ENCODE data around the gene BOD1L1. TPM values are rescaled to one million over a fixed set of nuclear protein-coding genes. Genes with fewer than 3 reads are reported as not detected.
A peak's percentile ranks its signal among the peaks of the same experiment; 100 is the strongest.

BOD1L1 gene
- total and polyA plus RNA-seq, 2 experiments from 2014 or later: 18.2 to 43.2 TPM

DNA sequence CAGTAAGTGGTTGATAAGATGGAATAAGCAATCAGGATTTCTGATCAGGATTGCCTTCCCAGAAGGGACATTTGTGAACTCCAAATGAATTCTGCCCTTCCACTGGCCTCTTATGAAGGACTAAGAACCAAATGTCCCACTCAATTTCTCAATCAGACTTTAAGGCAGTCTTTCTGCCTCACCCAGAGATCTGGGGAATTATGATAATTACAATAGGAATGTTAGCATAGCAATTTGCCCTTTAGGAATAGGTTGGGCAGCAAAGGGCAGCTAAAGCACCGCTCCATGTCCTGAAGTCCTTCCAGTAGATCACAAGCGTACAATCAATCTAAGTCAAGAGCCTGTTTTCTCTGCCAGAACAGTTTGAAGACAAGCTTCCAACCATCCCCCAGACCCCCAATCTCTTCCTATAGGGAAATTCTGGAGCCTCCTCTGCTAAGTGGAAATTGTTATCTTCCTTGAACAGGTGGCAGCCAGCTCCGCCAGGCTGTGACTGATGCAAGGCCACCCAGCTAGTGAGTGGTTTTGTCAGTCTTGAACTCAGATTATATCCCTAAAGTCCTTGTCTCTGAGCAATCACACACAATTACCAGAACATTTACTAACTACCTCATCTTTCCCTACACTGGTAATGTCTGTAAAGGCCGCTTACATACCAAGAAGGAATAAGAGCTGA, 101.8 kb downstream of the BOD1L1 start:
- peak overlapping the region; percentile 69 for H3K4me2 ChIP-seq
- no peaks in the 10 kb centered on the region for H3K79me2 ChIP-seq (replicated peaks; ENCODE audit: insufficient read depth)
- Mint-ChIP-seq H3K4me3 (no peak overlapping the region), H3K27ac (no peak overlapping the region), H3K4me1 (peaks cover 38% of the 10 kb centered on the region), H3K27me3 (ENCODE audit: insufficient read depth, low read depth, poor library complexity) (peaks cover 86% of the 10 kb centered on the region), H3K36me3 (ENCODE audit: low read depth) (peaks cover 20% of the 10 kb centered on the region), H3K9me3 (peaks cover 18% of the 10 kb centered on the region)
- ATAC-seq (no peak), DNase-seq (ENCODE audit: low spot score) (peak; percentile 38)
- H3F3A ChIP-seq (replicated peaks; ENCODE audit: low read depth): peaks cover 36% of the 10 kb centered on the region
- H3K4me3 ChIP-seq: peak overlapping the region; percentile 48
- H3K9me2 ChIP-seq (ENCODE audit: insufficient read depth): no peaks in the 10 kb centered on the region
- peaks cover 6% of the 10 kb centered on the region; the same call in 1 of the 2 replicates for H4K20me1 ChIP-seq (replicated peaks; ENCODE audit: insufficient read depth)
- peaks cover 100% of the 10 kb centered on the region for H3K27me3 ChIP-seq (ENCODE audit: insufficient read depth)
- no peak overlapping the region for H3K27ac ChIP-seq (ENCODE audit: low read depth)
- no peaks in the 10 kb centered on the region for H3K36me3 ChIP-seq (ENCODE audit: insufficient read depth)
- no peak overlapping the region for H2AFZ ChIP-seq
- H3K4me1 ChIP-seq (ENCODE audit: insufficient read depth): peaks cover 78% of the 10 kb centered on the region
- peak; percentile 95 for TF ChIP-seq EZH2 (IDR thresholded peaks at IDR 0.05; ENCODE audit: low read depth, unreplicated experiment)
- TF ChIP-seq, protein P1, sequence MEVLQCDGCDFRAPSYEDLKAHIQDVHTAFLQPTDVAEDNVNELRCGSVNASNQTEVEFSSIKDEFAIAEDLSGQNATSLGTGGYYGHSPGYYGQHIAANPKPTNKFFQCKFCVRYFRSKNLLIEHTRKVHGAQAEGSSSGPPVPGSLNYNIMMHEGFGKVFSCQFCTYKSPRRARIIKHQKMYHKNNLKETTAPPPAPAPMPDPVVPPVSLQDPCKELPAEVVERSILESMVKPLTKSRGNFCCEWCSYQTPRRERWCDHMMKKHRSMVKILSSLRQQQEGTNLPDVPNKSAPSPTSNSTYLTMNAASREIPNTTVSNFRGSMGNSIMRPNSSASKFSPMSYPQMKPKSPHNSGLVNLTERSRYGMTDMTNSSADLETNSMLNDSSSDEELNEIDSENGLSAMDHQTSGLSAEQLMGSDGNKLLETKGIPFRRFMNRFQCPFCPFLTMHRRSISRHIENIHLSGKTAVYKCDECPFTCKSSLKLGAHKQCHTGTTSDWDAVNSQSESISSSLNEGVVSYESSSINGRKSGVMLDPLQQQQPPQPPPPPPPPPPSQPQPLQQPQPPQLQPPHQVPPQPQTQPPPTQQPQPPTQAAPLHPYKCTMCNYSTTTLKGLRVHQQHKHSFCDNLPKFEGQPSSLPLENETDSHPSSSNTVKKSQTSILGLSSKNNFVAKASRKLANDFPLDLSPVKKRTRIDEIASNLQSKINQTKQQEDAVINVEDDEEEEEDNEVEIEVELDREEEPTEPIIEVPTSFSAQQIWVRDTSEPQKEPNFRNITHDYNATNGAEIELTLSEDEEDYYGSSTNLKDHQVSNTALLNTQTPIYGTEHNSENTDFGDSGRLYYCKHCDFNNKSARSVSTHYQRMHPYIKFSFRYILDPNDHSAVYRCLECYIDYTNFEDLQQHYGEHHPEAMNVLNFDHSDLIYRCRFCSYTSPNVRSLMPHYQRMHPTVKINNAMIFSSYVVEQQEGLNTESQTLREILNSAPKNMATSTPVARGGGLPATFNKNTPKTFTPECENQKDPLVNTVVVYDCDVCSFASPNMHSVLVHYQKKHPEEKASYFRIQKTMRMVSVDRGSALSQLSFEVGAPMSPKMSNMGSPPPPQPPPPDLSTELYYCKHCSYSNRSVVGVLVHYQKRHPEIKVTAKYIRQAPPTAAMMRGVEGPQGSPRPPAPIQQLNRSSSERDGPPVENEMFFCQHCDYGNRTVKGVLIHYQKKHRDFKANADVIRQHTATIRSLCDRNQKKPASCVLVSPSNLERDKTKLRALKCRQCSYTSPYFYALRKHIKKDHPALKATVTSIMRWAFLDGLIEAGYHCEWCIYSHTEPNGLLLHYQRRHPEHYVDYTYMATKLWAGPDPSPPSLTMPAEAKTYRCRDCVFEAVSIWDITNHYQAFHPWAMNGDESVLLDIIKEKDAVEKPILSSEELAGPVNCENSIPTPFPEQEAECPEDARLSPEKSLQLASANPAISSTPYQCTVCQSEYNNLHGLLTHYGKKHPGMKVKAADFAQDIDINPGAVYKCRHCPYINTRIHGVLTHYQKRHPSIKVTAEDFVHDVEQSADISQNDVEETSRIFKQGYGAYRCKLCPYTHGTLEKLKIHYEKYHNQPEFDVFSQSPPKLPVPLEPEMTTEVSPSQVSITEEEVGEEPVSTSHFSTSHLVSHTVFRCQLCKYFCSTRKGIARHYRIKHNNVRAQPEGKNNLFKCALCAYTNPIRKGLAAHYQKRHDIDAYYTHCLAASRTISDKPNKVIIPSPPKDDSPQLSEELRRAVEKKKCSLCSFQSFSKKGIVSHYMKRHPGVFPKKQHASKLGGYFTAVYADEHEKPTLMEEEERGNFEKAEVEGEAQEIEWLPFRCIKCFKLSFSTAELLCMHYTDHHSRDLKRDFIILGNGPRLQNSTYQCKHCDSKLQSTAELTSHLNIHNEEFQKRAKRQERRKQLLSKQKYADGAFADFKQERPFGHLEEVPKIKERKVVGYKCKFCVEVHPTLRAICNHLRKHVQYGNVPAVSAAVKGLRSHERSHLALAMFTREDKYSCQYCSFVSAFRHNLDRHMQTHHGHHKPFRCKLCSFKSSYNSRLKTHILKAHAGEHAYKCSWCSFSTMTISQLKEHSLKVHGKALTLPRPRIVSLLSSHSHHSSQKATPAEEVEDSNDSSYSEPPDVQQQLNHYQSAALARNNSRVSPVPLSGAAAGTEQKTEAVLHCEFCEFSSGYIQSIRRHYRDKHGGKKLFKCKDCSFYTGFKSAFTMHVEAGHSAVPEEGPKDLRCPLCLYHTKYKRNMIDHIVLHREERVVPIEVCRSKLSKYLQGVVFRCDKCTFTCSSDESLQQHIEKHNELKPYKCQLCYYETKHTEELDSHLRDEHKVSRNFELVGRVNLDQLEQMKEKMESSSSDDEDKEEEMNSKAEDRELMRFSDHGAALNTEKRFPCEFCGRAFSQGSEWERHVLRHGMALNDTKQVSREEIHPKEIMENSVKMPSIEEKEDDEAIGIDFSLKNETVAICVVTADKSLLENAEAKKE (CRISPR knock-in tag; IDR thresholded peaks at IDR 0.05): no peak
- TF ChIP-seq, protein P2, sequence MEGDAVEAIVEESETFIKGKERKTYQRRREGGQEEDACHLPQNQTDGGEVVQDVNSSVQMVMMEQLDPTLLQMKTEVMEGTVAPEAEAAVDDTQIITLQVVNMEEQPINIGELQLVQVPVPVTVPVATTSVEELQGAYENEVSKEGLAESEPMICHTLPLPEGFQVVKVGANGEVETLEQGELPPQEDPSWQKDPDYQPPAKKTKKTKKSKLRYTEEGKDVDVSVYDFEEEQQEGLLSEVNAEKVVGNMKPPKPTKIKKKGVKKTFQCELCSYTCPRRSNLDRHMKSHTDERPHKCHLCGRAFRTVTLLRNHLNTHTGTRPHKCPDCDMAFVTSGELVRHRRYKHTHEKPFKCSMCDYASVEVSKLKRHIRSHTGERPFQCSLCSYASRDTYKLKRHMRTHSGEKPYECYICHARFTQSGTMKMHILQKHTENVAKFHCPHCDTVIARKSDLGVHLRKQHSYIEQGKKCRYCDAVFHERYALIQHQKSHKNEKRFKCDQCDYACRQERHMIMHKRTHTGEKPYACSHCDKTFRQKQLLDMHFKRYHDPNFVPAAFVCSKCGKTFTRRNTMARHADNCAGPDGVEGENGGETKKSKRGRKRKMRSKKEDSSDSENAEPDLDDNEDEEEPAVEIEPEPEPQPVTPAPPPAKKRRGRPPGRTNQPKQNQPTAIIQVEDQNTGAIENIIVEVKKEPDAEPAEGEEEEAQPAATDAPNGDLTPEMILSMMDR (conservative IDR thresholded peaks at IDR 0.05; ENCODE audit: low read depth in 2 of 2): no peak
- TF ChIP-seq JUNB (IDR thresholded peaks at IDR 0.05; ENCODE audit: unreplicated experiment): no peak
- TF ChIP-seq, protein P3, sequence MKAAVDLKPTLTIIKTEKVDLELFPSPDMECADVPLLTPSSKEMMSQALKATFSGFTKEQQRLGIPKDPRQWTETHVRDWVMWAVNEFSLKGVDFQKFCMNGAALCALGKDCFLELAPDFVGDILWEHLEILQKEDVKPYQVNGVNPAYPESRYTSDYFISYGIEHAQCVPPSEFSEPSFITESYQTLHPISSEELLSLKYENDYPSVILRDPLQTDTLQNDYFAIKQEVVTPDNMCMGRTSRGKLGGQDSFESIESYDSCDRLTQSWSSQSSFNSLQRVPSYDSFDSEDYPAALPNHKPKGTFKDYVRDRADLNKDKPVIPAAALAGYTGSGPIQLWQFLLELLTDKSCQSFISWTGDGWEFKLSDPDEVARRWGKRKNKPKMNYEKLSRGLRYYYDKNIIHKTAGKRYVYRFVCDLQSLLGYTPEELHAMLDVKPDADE (IDR thresholded peaks at IDR 0.05): no peak
- no peak for TF ChIP-seq ZNF331 (CRISPR knock-in tag; IDR thresholded peaks at IDR 0.05; ENCODE audit: low read depth)
